ENCODE data around the gene OPTN.
"Not testable (repeated sequence)": the region's sequence is repeated elsewhere in the genome, so short reads cannot be mapped to it uniquely, and the experiment has no call there.

OPTN gene

GRCh38 chr10:13099666-13100348 is at the start of gene OPTN:
Gene OPTN (plus strand): TSS chr10:13100163. CDS start chr10:13109123, 8,960 bp downstream.
- peak; percentile 92 for DNase-seq (ENCODE audit: low spot score)

- no peak for DNase-seq (ENCODE audit: low spot score)
These were observed 48.8 kb upstream of the OPTN start for GRCh38 chr10:13051126-13051694.

- DNase-seq (ENCODE audit: low spot score): not testable (repeated sequence)
These were observed 46.8 kb upstream of the OPTN start for GRCh38 chr10:13053208-13053607.

- peak; percentile 63 for DNase-seq (ENCODE audit: low spot score)
These were observed 46.0 kb upstream of the OPTN start for GRCh38 chr10:13053794-13054462.

GRCh38 chr10:13054844-13055243 is 45.1 kb upstream of the OPTN start:
- no peak for DNase-seq (ENCODE audit: low spot score)

GRCh38 chr10:13056456-13057077 is 43.4 kb upstream of the OPTN start:
- DNase-seq (ENCODE audit: low spot score): peak; percentile 61

GRCh38 chr10:13062803-13063202 is 37.2 kb upstream of the OPTN start:
- no peak for DNase-seq (ENCODE audit: low spot score)

- DNase-seq (ENCODE audit: low spot score): peak; percentile 36
These were observed 33.4 kb upstream of the OPTN start for GRCh38 chr10:13066527-13066926.

GRCh38 chr10:13067431-13067830 is 32.5 kb upstream of the OPTN start:
- no peak for DNase-seq (ENCODE audit: low spot score)

GRCh38 chr10:13068071-13068470 is 31.9 kb upstream of the OPTN start:
- DNase-seq (ENCODE audit: low spot score): no peak

GRCh38 chr10:13068484-13068883 is 31.5 kb upstream of the OPTN start:
- DNase-seq (ENCODE audit: low spot score): no peak

GRCh38 chr10:13072339-13072738 is 27.6 kb upstream of the OPTN start:
- no peak for DNase-seq (ENCODE audit: low spot score)

- DNase-seq (ENCODE audit: low spot score): peak; percentile 89
These were observed 25.2 kb upstream of the OPTN start for GRCh38 chr10:13074563-13075451.

- DNase-seq (ENCODE audit: low spot score): no peak
These were observed 20.8 kb upstream of the OPTN start for GRCh38 chr10:13078912-13079775.

- DNase-seq (ENCODE audit: low spot score): no peak
These were observed 20.2 kb upstream of the OPTN start for GRCh38 chr10:13079776-13080050.

GRCh38 chr10:13080643-13081042 is 19.3 kb upstream of the OPTN start:
- DNase-seq (ENCODE audit: low spot score): no peak

- not testable (repeated sequence) for DNase-seq (ENCODE audit: low spot score)
These were observed 16.3 kb upstream of the OPTN start for GRCh38 chr10:13083700-13084099.

- DNase-seq (ENCODE audit: low spot score): no peak
These were observed 13.9 kb upstream of the OPTN start for GRCh38 chr10:13086056-13086455.

- no peak for DNase-seq (ENCODE audit: low spot score)
These were observed 12.4 kb upstream of the OPTN start for GRCh38 chr10:13087601-13087985.

GRCh38 chr10:13087986-13088618 is 11.9 kb upstream of the OPTN start:
- DNase-seq (ENCODE audit: low spot score): no peak

GRCh38 chr10:13089345-13089744 is 10.6 kb upstream of the OPTN start:
- no peak for DNase-seq (ENCODE audit: low spot score)

All from iPS-NIHi11 (cell line).